Activated naive CD4-positive, alpha-beta T cell treated with Interleukin-2 at 50 U/mL for 16 hours (primary cell): Measurements from ENCODE around the gene DGKD.
"Not testable (repeated sequence)": the region's sequence is repeated elsewhere in the genome, so short reads cannot be mapped to it uniquely, and the experiment has no call there.

ENCODE experiments used
- DNase-seq: peaks from one replicate; pipeline ENCODE4 v3.0.0-alpha.2; 2020

The DGKD gene, protein sequence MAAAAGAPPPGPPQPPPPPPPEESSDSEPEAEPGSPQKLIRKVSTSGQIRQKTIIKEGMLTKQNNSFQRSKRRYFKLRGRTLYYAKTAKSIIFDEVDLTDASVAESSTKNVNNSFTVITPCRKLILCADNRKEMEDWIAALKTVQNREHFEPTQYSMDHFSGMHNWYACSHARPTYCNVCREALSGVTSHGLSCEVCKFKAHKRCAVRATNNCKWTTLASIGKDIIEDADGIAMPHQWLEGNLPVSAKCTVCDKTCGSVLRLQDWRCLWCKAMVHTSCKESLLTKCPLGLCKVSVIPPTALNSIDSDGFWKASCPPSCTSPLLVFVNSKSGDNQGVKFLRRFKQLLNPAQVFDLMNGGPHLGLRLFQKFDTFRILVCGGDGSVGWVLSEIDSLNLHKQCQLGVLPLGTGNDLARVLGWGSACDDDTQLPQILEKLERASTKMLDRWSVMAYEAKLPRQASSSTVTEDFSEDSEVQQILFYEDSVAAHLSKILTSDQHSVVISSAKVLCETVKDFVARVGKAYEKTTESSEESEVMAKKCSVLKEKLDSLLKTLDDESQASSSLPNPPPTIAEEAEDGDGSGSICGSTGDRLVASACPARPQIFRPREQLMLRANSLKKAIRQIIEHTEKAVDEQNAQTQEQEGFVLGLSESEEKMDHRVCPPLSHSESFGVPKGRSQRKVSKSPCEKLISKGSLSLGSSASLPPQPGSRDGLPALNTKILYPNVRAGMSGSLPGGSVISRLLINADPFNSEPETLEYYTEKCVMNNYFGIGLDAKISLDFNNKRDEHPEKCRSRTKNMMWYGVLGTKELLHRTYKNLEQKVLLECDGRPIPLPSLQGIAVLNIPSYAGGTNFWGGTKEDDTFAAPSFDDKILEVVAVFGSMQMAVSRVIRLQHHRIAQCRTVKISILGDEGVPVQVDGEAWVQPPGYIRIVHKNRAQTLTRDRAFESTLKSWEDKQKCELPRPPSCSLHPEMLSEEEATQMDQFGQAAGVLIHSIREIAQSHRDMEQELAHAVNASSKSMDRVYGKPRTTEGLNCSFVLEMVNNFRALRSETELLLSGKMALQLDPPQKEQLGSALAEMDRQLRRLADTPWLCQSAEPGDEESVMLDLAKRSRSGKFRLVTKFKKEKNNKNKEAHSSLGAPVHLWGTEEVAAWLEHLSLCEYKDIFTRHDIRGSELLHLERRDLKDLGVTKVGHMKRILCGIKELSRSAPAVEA

DNA sequence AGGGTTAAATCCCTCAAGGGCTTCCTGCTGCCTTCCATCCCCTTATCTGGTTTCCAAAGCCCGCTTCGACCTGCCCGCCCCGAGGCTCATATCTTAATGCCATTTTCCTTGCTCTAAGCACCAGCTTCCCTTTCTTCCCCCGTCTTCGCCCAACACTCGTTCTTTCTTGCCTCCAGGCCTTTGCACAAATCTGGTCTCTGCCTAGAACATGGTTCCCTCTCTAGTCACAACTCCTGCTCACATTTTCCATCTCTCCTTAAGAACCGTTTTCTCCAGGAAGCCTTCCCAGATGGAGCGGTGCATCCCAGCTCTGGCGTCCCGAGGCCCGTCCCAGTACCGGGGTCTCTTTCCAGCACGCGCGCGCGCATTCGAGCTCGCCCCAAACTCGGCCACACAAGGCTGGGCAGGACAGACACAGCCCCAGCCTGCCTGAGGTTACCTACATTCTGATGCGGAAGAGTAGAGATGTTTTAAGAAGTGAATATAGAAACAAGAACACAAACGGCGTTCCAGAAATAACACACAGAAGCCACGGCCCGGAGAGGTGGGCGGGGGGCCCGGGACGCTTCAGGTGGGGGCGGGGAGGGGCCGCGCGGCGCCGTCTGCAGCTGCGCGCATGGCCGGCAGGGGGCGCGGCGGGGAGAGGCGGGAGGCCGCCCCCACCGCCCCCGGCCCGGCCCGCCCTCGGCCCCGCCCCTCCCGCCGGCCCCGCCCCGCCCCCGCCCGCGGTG lies at the start of gene DGKD:
TSS of gene DGKD (plus strand) at position 726 of the 731 bp plus-strand sequence. CDS start 25 bp downstream, outside the sequence.
- peak; percentile 76 for DNase-seq

DNA sequence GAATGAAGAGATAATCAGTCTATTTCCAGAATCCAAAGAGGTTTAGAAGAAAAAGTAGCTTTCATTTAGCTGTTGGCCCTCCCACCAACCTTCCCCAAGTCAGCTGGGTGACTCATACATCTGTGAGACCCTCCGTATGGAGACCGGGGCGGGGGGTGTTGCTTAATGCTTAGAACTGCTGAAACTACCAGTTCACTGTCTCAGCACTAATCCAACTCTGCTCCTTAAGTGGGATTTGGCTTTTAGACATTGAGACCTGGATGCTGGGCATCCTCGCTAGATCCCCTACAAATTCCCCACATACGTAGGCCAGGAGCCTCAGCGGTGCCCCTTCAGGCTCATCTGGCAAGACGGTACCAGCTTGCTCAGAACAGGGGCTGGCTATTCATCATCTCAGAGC lies 46.7 kb upstream of the DGKD start, which contains the start of gene SAG:
TSS of gene SAG (plus strand) at position 252 of the 400 bp plus-strand sequence. CDS start 1,374 bp downstream, outside the sequence.
- DNase-seq = no peak

DNA sequence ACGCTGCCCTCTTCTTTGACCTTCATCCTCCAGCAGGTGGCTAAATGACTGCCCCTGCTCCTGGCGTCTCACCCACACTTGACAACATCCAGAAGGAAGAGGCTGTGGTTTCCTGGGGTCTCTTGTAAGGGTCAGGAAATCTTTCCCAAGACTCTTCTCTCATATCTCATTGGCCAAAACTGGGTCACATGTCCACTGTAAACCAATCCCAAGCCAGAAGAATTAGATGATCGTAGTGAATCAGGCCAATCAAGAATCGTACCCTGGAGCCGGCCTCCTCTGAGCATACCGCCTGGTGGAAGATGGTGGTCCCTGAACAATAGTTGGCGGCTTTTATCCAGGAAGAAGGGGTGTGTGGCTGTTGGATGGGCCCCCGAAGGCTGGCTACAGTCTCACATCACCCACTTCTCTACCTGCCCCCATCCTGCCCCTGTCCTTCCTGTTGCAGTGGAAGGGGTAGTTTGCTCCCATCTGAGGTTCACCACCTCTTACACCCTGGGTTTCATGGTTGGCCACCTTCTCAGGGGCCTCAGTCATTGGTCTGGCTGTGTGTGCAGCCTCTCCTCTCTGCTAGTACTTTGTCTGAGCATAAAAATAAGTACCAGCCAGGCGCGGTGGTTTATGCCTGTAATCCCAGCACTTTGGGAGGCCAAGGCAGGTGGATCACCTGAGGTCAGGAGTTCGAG lies 42.9 kb upstream of the DGKD start:
- no peak for DNase-seq

DNA sequence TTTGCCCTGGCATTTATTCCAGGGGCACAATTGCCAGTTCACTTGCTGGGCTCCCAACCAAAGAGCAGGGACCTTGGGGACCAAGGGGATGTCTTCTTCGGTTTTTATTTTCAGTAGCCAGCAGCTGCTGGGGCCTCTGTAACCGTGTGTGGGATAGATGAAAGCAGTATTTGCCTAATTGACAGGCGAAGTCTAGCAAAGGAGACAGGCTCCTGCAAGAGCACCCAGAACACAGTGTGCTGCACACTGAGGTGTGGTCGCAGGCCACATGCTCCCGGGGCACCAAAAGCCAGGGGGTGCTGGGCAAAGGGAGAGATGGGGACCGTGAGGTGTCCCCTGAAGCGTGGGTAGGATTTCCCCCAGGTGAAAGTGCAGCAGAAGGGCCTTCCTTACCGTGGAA lies 41.4 kb upstream of the DGKD start:
- no peak for DNase-seq

DNA sequence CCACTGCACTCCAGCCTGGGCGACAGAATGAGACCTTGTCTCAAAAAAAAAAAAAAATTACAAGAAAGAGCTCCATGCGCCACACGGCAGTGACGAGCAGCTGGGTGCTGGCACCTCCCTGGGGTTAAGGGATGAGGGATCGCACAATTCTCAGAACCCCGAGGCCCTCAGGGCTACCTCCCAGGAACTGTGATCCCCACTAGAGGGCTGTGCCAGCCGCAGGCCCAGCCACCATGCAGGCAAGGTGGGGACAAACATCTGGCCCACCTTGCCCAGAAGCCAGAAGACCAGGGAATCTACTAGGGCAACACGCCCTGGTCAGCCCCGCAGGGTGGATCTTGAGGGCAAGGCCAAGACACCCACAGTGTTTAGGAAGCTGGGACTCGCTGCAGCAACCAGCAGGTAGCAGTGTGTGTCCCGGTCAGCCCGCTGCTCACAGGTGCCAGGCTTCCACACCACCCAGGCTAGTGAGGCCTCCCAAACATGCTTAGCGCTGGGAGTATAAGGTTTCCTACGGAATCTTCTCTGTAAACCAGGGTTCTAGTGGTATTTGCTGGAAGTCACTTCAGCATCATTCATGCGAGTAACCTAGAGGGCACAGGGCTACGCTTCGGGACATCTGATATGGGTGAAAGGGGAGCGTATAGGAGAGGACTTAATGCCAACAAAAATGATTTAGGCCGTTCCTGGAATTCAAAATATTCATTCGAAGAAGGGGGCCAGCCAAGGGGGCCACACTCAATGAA lies 39.9 kb upstream of the DGKD start:
- DNase-seq = no peak

DNA sequence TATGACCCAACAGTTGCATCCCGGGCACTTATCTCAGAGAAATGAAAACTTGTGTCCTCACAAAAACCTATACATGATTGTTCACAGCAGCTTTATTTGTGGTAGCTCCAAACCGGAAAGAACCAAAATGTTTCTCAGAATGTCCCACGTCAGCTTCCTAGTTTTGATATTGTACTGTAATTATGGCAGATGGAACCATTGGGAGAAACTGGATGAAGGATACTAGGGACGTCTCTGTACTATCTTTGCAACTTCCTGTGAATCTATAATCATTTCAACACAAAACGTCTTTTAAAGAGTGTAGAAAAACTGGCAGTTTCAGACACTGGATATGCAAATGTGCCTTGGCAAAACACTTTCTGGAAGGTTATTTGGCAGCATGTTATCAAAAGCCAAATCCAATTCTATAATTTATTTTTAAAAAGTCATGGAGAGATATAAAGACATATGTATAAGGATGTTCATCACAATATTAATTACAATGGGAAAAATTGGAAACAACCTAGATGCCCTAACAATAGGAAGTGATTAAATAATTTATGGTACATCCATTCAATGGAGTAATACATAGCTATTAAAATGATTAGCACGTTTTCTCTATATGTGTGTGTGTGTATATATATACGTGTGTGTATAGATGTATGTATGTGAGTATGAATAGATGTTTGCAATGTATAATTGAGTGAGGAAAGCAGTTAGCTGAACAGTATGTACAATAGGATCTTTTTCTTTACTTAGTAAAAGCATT lies 36.9 kb upstream of the DGKD start:
- no peak for DNase-seq

DNA sequence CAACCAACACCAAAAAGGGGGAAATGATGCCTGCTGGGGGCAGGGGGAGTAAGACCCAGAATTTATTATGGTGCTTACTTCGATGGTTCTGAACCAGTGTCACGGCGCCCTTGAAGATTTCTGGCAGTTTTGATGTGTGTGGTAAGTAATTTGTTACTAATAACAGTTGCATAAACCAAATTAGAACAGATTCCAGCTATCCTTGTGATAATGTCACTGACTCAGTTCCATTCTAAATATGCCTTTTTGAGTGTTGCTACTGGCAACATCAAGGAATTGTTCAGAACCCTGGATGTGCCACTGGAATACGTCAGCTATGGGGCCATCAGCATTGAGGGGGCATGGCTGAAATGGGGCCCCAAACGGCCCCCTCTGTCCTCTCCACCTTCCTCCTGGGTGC lies 35.0 kb upstream of the DGKD start:
- DNase-seq = no peak

DNA sequence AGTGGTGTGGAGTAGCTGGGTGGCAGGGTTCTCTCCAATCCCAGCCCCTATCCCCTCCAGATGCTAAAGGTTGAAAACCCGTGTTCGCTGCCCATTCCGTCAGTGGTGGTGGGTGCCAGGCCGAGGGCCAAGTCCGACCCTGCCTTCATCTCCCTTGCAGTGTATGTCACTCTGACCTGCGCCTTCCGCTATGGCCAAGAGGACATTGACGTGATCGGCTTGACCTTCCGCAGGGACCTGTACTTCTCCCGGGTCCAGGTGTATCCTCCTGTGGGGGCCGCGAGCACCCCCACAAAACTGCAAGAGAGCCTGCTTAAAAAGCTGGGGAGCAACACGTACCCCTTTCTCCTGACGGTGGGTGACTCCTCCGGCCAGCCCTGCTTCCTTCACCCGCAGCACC lies 33.8 kb upstream of the DGKD start:
- DNase-seq = no peak

DNA sequence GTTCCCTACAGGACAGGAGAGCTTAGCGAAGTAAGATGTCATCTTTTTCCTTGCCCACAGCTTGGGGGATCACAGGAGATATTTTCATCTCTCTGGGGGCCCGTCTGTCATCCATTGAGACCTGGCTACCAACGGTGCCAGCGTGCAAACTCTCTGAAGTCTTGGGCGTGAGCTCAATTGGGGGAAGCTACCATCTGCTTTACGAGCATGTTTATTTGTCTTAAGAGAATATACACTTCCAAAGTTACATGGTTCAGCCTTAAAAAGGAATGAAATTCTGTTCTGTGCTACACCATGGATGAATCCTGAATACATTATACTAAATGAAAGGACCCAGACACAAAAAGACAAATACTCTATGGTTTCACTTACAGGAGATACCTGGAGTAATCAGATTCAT lies 33.1 kb upstream of the DGKD start:
- DNase-seq = no peak

DNA sequence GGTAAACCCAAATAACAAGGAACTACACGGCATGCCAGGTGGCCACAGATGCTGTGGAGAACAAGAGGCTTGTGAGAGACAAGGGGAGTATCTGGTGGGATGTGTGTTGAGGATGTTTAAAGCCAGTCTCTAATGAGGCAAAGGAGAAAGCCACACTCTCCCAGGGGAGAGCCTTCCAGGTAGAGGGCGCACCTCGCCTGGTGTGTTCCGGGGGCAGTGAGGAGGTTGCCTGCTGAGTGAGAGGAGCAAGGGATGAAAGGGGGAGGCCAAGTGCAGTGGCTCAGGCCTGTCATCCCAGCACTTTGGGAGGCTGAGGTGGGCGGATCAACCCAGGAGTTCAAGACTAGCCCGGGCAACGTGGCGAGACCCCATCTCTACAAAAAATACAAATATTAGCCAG lies 30.4 kb upstream of the DGKD start:
- no peak for DNase-seq

DNA sequence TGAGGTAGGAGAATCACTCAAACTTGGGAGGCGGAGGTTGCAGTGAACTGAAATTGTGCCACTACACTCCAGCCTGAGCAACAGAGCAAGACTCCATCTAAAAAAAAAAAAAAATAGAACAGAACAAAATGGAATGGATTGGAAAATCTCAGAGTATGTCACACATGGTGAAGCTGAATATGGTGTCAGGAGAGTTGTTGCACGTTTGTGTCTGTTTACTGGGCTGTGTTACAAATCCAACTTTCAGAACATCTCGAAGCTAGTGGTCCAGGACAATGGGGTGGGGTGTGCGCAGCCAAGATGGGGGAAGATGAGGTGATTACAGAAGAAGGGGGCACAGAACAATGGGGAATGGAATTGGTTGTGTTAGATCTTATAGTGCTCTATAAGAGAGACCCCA lies 29.0 kb upstream of the DGKD start:
- DNase-seq = no peak

DNA sequence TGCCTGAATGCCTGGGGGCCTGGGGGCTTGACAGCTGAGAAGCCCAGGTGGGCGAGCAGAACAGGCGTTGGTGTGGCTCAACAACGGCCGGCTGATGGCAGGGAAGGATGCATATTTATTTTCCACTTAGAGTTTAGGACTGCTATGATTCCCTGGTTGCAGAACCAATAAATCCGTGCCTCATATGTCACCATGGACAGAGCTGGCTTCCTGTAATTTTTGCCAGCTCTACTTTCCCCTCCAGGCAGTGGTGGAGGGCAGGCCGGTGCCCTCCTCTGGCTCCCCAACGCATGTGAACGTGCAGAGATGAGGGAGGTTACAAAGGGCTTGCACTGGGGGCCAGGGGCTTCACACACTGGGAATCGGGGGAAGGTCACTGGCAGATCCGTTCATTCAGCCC lies 28.5 kb upstream of the DGKD start:
- DNase-seq = no peak

DNA sequence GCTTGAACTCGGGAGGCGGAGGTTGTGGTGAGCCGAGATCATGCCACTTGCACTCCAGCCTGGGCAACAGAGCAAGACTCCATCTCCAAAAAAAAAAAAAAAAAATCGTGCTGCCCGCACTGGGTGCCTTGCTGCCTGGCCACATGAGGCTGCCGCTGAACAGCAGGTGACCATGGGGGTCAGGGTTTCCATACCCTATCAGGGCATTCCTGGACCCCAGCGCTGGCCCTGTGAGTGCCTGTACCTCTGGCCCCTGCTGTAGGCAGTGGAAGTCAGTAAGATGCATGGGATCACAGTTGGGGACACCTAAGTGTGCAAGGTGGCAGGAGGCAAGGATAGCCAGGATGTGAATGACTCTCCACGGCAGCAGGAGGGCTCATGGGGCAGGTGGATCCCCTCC lies 27.8 kb upstream of the DGKD start:
- DNase-seq = no peak

DNA sequence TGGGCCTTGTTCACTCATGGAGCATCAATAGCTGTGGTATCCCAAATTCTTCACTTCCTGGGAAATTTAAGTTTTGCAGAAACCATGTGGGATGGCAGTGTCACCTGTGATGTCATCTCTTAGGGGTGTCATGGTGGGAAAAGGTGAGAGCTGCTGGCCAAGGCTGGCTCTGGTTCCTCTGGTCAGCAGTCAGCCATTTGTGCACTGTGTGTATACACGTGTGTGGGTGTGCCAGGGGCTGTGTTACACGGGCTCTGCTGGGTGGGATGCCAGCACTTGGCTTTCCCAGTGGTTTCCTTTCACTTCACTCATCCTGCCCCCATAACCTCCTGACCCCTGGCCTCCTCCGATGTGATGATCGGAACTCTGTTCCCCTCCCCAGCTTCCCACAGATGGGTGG lies 25.4 kb upstream of the DGKD start:
- no peak for DNase-seq

DNA sequence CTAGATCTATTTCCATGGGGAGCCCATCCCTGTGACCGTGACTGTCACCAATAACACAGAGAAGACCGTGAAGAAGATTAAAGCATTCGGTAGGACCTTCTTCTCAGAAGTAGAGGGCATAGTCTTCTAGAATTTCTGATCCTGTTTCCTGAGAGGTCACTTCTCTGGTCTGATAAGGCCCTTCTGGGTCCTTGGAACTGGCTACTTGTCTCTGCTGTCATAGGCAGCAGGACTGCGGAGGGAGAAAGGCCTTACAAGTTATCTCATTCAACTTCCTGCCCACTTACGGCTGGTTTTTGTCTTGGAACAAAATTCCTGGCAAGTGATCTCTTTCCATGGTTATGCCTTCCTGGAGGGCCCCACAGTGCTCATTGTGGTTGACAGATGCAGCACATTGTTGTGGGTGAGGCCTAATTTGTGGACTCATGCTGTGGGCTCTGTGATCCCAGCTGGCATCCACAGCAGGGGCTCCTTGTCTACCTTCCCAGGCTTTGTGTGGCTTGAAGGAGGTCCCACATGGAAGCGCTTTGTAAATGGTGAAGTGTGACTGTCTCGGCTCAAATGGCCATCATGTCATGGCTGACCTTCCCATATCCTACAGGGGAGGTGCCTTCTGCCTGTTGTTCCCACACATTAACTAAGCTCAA lies 24.7 kb upstream of the DGKD start:
- no peak for DNase-seq

DNA sequence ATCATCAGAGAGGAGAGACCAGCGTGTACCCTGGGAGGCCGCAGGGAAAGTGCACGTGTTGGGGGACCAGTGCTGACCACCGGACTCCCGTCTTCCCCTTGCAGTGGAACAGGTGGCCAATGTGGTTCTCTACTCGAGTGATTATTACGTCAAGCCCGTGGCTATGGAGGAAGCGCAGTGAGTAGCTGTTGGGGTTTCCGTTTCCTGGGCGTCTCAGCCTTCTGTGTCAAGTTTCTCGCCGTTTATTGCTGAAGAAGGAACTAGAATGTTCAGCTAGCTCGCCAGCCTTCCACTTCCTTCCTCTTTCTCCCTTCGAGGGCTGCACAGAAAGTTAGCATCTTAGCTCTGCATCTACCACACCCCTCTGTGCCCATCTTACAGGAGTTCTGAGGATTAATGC lies 22.8 kb upstream of the DGKD start:
- peak; percentile 71 for DNase-seq

DNA sequence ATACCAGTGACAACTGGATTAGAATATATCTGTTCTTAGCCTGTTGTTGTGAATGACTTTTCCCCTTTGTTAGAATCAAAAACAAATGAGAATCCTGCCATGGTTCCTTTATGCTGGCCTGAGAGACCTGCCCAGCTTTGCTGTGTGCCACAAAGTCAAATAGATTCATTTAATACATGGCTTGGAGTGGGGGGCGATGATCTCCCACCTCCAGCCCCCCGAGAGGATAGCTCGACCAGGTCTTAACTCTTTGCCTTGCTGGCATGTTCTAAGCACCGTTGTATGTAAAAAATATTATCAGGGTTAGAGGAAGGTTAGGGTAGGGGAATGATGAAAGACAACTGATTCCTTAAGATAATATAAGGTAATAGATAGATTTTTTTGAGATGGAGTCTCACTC lies 22.2 kb upstream of the DGKD start:
- DNase-seq = no peak

DNA sequence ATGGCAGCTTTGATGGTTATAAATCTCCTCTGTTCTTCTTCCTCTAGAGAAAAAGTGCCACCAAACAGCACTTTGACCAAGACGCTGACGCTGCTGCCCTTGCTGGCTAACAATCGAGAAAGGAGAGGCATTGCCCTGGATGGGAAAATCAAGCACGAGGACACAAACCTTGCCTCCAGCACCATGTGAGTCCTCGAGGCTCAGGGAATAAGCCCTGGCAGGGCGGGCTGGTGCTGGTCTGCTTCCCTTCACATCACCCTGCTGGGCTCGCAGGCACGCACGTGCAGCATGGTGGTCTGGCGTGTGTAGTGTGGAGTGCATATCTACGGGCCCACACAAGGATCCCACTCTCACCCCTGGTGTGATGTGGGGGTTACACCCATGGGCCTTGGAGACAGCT lies 19.4 kb upstream of the DGKD start:
- no peak for DNase-seq

DNA sequence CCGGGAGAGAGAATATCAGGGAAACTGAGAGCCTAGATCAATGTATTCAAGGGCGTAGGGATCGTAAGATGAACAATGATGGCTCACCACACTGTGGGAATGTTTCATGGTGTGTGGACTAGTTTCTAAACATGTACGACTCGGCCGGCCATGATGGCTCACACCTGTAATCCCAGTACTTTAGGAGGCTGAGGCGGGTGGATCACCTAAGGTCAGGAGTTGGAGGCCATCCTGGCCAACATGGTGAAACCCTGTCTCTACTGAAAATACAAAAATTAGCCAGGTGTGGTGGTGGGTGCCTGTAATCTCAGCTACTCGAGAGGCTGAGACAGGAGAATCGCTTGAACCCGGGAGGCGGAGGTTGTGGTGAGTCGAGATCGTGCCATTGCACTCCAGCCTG lies 18.2 kb upstream of the DGKD start:
- not testable (repeated sequence) for DNase-seq

DNA sequence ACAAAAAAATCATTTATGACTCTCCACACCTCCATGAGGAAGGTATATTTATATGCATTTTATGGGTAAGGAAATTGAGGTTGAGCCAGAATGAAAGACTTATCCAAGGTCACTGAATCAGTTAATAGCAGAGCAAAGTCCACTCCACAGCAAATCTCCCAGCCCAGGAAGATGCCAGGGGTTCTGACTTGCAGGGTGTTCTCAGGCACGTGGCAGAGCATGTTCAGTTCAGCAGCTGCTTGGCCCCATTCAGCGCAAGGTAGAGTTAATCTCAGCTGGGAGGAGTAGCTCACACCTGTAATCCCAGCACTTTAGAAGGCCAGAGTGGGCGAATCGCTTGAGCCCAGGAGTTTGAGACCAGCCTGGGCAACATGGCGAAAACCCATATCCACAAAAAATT lies 17.8 kb upstream of the DGKD start:
- no peak for DNase-seq
